Loucy (cell line): Measurements from ENCODE around the gene TMED5.

Source experiments
- CTCF ChIP-seq: fragments of 200-600 bp; sonication (generic); conservative IDR thresholded peaks from 2 replicates; pipeline ENCODE4 v1.5.1; 2014; ENCODE audit warnings: mild to moderate bottlenecking, antibody characterized with exemption, low read length
- EZH2phosphoT487 ChIP-seq: fragments of 200-600 bp; IDR thresholded peaks from 2 replicates; pipeline ENCODE4 v1.6.1; 2018; ENCODE audit warnings: antibody characterized with exemption, mild to moderate bottlenecking, moderate library complexity, borderline replicate concordance

- no peak for TF ChIP-seq CTCF
- TF ChIP-seq EZH2phosphoT487: no peak
Measured at GRCh38 chr1:93142161-93142560, 38.1 kb downstream of the TMED5 start.
